ENCODE results near the gene ASIC2. TPM values are rescaled to one million over a fixed set of nuclear protein-coding genes. Genes with fewer than 3 reads are reported as not detected.

The ASIC2 gene
- total and polyA plus RNA-seq, 9 of the 15 experiments (the other 6 are each of a cell fraction or from before 2014, with no cell fraction given): not detected

- no peak for TF ChIP-seq POLR2G (IDR thresholded peaks at IDR 0.05; ENCODE audit: low read depth, low read length)
- TF ChIP-seq ZNF263 (CRISPR knock-in tag; IDR thresholded peaks at IDR 0.05; ENCODE audit: borderline replicate concordance): no peak
- TF ChIP-seq MTA2 (IDR thresholded peaks at IDR 0.05; ENCODE audit: low read depth): no peak
- TF ChIP-seq, protein P1, sequence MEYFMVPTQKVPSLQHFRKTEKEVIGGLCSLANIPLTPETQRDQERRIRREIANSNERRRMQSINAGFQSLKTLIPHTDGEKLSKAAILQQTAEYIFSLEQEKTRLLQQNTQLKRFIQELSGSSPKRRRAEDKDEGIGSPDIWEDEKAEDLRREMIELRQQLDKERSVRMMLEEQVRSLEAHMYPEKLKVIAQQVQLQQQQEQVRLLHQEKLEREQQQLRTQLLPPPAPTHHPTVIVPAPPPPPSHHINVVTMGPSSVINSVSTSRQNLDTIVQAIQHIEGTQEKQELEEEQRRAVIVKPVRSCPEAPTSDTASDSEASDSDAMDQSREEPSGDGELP (CRISPR knock-in tag; IDR thresholded peaks at IDR 0.05; ENCODE audit: borderline replicate concordance): peak; percentile 20; the same call in 1 of the 2 replicates
- TF ChIP-seq BHLHE40 (IDR thresholded peaks at IDR 0.05; ENCODE audit: low read length): no peak
- TF ChIP-seq, protein P2, sequence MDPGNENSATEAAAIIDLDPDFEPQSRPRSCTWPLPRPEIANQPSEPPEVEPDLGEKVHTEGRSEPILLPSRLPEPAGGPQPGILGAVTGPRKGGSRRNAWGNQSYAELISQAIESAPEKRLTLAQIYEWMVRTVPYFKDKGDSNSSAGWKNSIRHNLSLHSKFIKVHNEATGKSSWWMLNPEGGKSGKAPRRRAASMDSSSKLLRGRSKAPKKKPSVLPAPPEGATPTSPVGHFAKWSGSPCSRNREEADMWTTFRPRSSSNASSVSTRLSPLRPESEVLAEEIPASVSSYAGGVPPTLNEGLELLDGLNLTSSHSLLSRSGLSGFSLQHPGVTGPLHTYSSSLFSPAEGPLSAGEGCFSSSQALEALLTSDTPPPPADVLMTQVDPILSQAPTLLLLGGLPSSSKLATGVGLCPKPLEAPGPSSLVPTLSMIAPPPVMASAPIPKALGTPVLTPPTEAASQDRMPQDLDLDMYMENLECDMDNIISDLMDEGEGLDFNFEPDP (CRISPR knock-in tag; IDR thresholded peaks at IDR 0.05): no peak
- no peak for TF ChIP-seq SNRNP70 (optimal IDR thresholded peaks at IDR 0.05; ENCODE audit: low read depth, low read length)
- no peak for TF ChIP-seq HSF4 (CRISPR knock-in tag; IDR thresholded peaks at IDR 0.05; ENCODE audit: borderline replicate concordance)
- TF ChIP-seq, protein P3, sequence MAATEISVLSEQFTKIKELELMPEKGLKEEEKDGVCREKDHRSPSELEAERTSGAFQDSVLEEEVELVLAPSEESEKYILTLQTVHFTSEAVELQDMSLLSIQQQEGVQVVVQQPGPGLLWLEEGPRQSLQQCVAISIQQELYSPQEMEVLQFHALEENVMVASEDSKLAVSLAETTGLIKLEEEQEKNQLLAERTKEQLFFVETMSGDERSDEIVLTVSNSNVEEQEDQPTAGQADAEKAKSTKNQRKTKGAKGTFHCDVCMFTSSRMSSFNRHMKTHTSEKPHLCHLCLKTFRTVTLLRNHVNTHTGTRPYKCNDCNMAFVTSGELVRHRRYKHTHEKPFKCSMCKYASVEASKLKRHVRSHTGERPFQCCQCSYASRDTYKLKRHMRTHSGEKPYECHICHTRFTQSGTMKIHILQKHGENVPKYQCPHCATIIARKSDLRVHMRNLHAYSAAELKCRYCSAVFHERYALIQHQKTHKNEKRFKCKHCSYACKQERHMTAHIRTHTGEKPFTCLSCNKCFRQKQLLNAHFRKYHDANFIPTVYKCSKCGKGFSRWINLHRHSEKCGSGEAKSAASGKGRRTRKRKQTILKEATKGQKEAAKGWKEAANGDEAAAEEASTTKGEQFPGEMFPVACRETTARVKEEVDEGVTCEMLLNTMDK (IDR thresholded peaks at IDR 0.05; ENCODE audit: borderline replicate concordance, insufficient read depth, low read depth, low read length, poor library complexity, severe bottlenecking): peak; percentile 67
- TF ChIP-seq SMAD4 (CRISPR knock-in tag; conservative IDR thresholded peaks at IDR 0.05): no peak
- no peak for TF ChIP-seq ZNF785 (CRISPR knock-in tag; IDR thresholded peaks at IDR 0.05)
- no peak for TF ChIP-seq RAD51 (IDR thresholded peaks at IDR 0.05; ENCODE audit: borderline replicate concordance, low read depth)
- peak in 1 of 2 experiments; percentile 55; a peak in 2 of 4 replicates for TF ChIP-seq RAD21 (CRISPR knock-in tag; conservative IDR thresholded peaks at IDR 0.05 in 1 of 2, IDR thresholded peaks at IDR 0.05 in 1 of 2)
- TF ChIP-seq, protein P4, sequence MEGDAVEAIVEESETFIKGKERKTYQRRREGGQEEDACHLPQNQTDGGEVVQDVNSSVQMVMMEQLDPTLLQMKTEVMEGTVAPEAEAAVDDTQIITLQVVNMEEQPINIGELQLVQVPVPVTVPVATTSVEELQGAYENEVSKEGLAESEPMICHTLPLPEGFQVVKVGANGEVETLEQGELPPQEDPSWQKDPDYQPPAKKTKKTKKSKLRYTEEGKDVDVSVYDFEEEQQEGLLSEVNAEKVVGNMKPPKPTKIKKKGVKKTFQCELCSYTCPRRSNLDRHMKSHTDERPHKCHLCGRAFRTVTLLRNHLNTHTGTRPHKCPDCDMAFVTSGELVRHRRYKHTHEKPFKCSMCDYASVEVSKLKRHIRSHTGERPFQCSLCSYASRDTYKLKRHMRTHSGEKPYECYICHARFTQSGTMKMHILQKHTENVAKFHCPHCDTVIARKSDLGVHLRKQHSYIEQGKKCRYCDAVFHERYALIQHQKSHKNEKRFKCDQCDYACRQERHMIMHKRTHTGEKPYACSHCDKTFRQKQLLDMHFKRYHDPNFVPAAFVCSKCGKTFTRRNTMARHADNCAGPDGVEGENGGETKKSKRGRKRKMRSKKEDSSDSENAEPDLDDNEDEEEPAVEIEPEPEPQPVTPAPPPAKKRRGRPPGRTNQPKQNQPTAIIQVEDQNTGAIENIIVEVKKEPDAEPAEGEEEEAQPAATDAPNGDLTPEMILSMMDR (IDR thresholded peaks at IDR 0.05 in 2 of 3, conservative IDR thresholded peaks at IDR 0.05 in 1 of 3; ENCODE audit: insufficient read depth in 2 of 3, low read depth in 1 of 3, low read length in 3 of 3): peak; percentile 72 to 89 (median 73)
- no peak for TF ChIP-seq PURB (CRISPR knock-in tag; IDR thresholded peaks at IDR 0.05; ENCODE audit: low read depth)
- no peak for TF ChIP-seq POLR2AphosphoS5 (IDR thresholded peaks at IDR 0.05; ENCODE audit: control insufficient read depth, insufficient read depth, low read depth, low read length)
- TF ChIP-seq ESRRB (CRISPR knock-in tag; IDR thresholded peaks at IDR 0.05; ENCODE audit: borderline replicate concordance): no peak
- TF ChIP-seq PCBP1 (IDR thresholded peaks at IDR 0.05; ENCODE audit: low read depth, low read length, poor library complexity, severe bottlenecking): no peak
- peak; percentile 45; the same call in 1 of the 2 replicates for TF ChIP-seq SMC3 (conservative IDR thresholded peaks at IDR 0.05; ENCODE audit: insufficient read depth, low read depth, low read length)
- no peak for TF ChIP-seq POLR2A (conservative IDR thresholded peaks at IDR 0.05)
- no peak for TF ChIP-seq ZSCAN32 (CRISPR knock-in tag; IDR thresholded peaks at IDR 0.05)
- TF ChIP-seq PTBP1 (IDR thresholded peaks at IDR 0.05; ENCODE audit: low read depth, low read length): no peak
Measured at GRCh38 chr17:33038740-33039139, 254.4 kb downstream of the ASIC2 start (continued).
